ENCODE measurements around the gene PRPS1L1. TPM values are rescaled to one million over a fixed set of nuclear protein-coding genes. Genes with fewer than 3 reads are reported as not detected.

PRPS1L1 gene
- total and polyA plus RNA-seq, 2 experiments from 2014 or later, result not detected

GRCh38 chr7:17985473-17986239 lies 42.0 kb downstream of the PRPS1L1 start:
- no peak overlapping the region for H3K4me3 ChIP-seq
- H3K27ac ChIP-seq (ENCODE audit: low read depth), result no peak overlapping the region
- no peaks in the 10 kb centered on the region; the same call in 1 of the 2 replicates for H3K9me2 ChIP-seq (ENCODE audit: insufficient read depth)
- peak; percentile 65; the same call in 2 of the 3 replicates for ATAC-seq
- H3K4me1 ChIP-seq (ENCODE audit: insufficient read depth), result no peaks in the 10 kb centered on the region
- peak; percentile 22 for DNase-seq (ENCODE audit: low spot score)
- H2AFZ ChIP-seq, result no peak overlapping the region
- H3K36me3 Mint-ChIP-seq (ENCODE audit: low read depth), result no peaks in the 10 kb centered on the region
- no peaks in the 10 kb centered on the region for H3K9me3 Mint-ChIP-seq
- no peaks in the 10 kb centered on the region for H3K27me3 ChIP-seq (ENCODE audit: insufficient read depth)
- no peaks in the 10 kb centered on the region for H4K20me1 ChIP-seq (replicated peaks; ENCODE audit: insufficient read depth)
- peak overlapping the region; percentile 3; the same call in 1 of the 2 replicates for H3K27ac Mint-ChIP-seq
- H3K79me2 ChIP-seq (replicated peaks; ENCODE audit: insufficient read depth), result no peaks in the 10 kb centered on the region
- no peak overlapping the region for H3K4me2 ChIP-seq
- H3F3A ChIP-seq (replicated peaks; ENCODE audit: low read depth), result no peaks in the 10 kb centered on the region
- no peaks in the 10 kb centered on the region for H3K4me1 Mint-ChIP-seq
- no peaks in the 10 kb centered on the region for H3K36me3 ChIP-seq (ENCODE audit: insufficient read depth)
- TF ChIP-seq POLR2AphosphoS5 (IDR thresholded peaks at IDR 0.05; ENCODE audit: low read depth), result no peak
- TF ChIP-seq CTCF (conservative IDR thresholded peaks at IDR 0.05; ENCODE audit: low read depth in 2 of 2), result peak in 1 of 2 experiments; percentile 63; a peak in 2 of 4 replicates
- no peak overlapping the region for H3K4me3 Mint-ChIP-seq
- no peaks in the 10 kb centered on the region for H3K27me3 Mint-ChIP-seq (ENCODE audit: insufficient read depth, low read depth, poor library complexity)

GRCh38 chr7:17984288-17984687 lies 43.4 kb downstream of the PRPS1L1 start:
- no peaks in the 10 kb centered on the region for H3K4me1 Mint-ChIP-seq
- DNase-seq (ENCODE audit: low spot score), result no peak
- no peaks in the 10 kb centered on the region for H3F3A ChIP-seq (replicated peaks; ENCODE audit: low read depth)
- ATAC-seq, result no peak
- no peaks in the 10 kb centered on the region for H3K4me1 ChIP-seq (ENCODE audit: insufficient read depth)
- H3K27ac Mint-ChIP-seq, result no peak overlapping the region
- no peak overlapping the region for H3K4me3 ChIP-seq
- no peak overlapping the region for H2AFZ ChIP-seq
- no peaks in the 10 kb centered on the region for H3K9me3 Mint-ChIP-seq
- no peaks in the 10 kb centered on the region for H4K20me1 ChIP-seq (replicated peaks; ENCODE audit: insufficient read depth)
- no peaks in the 10 kb centered on the region; the same call in 1 of the 2 replicates for H3K9me2 ChIP-seq (ENCODE audit: insufficient read depth)
- H3K36me3 Mint-ChIP-seq (ENCODE audit: low read depth), result no peaks in the 10 kb centered on the region
- no peaks in the 10 kb centered on the region for H3K79me2 ChIP-seq (replicated peaks; ENCODE audit: insufficient read depth)
- no peaks in the 10 kb centered on the region for H3K27me3 ChIP-seq (ENCODE audit: insufficient read depth)
- H3K4me2 ChIP-seq, result no peak overlapping the region
- TF ChIP-seq NANOG (IDR thresholded peaks at IDR 0.05; ENCODE audit: borderline replicate concordance), result no peak
- no peak for TF ChIP-seq ZNF114 (CRISPR knock-in tag; IDR thresholded peaks at IDR 0.05)
- no peak overlapping the region for H3K4me3 Mint-ChIP-seq
- no peaks in the 10 kb centered on the region for H3K36me3 ChIP-seq (ENCODE audit: insufficient read depth)
- no peaks in the 10 kb centered on the region for H3K27me3 Mint-ChIP-seq (ENCODE audit: insufficient read depth, low read depth, poor library complexity)
- H3K27ac ChIP-seq (ENCODE audit: low read depth), result no peak overlapping the region

GRCh38 chr7:17983221-17984062 lies 44.2 kb downstream of the PRPS1L1 start:
- no peaks in the 10 kb centered on the region for H3K27me3 ChIP-seq (ENCODE audit: insufficient read depth)
- Mint-ChIP-seq H3K4me3 (no peak overlapping the region), H3K9me3 (no peaks in the 10 kb centered on the region), H3K27ac (no peak overlapping the region), H3K36me3 (ENCODE audit: low read depth) (no peaks in the 10 kb centered on the region), H3K4me1 (no peaks in the 10 kb centered on the region), H3K27me3 (ENCODE audit: insufficient read depth, low read depth, poor library complexity) (no peaks in the 10 kb centered on the region)
- no peak overlapping the region for H3K4me2 ChIP-seq
- no peak for ATAC-seq
- no peak for DNase-seq (ENCODE audit: low spot score)
- H2AFZ ChIP-seq, result no peak overlapping the region
- no peaks in the 10 kb centered on the region for H3K4me1 ChIP-seq (ENCODE audit: insufficient read depth)
- no peaks in the 10 kb centered on the region; the same call in 1 of the 2 replicates for H3K9me2 ChIP-seq (ENCODE audit: insufficient read depth)
- H3K27ac ChIP-seq (ENCODE audit: low read depth), result no peak overlapping the region
- no peaks in the 10 kb centered on the region for H3K36me3 ChIP-seq (ENCODE audit: insufficient read depth)
- H3K4me3 ChIP-seq, result no peak overlapping the region
- H4K20me1 ChIP-seq (replicated peaks; ENCODE audit: insufficient read depth), result no peaks in the 10 kb centered on the region
- H3K79me2 ChIP-seq (replicated peaks; ENCODE audit: insufficient read depth), result no peaks in the 10 kb centered on the region
- H3F3A ChIP-seq (replicated peaks; ENCODE audit: low read depth), result no peaks in the 10 kb centered on the region
- TF ChIP-seq EZH2 (IDR thresholded peaks at IDR 0.05; ENCODE audit: low read depth, unreplicated experiment), result no peak
- TF ChIP-seq ZNF331 (CRISPR knock-in tag; IDR thresholded peaks at IDR 0.05; ENCODE audit: low read depth), result no peak
- TF ChIP-seq ZNF114 (CRISPR knock-in tag; IDR thresholded peaks at IDR 0.05), result no peak
- no peak for TF ChIP-seq POLR2AphosphoS5 (IDR thresholded peaks at IDR 0.05; ENCODE audit: low read depth)
